Kidney (tissue), 14 donors: ENCODE measurements around the gene PLOD1. TPM values are rescaled to one million over a fixed set of nuclear protein-coding genes. Genes with fewer than 3 reads are reported as not detected.

ENCODE experiments used
- DNase-seq, 5 donors: peaks; one replicate each; pipeline ENCODE4 v3.0.0-alpha.2; 2013 to 2020
- FAIRE-seq: peaks from 2 replicates; lab custom pipeline; 2012; peaks lifted over from hg19 to GRCh38; lab: Jason Lieb, UNC
- H3K27ac ChIP-seq, 2 donors: one replicate each; pipeline ENCODE4 v1.7.0; 2013; ENCODE audit warnings: low read depth in 2 of 2, low read length in 2 of 2, inconsistent platforms in 1 of 2
- H3K27me3 ChIP-seq: one replicate; pipeline ENCODE4 v1.7.1; 2013; ENCODE audit warnings: low read length, inconsistent platforms; ENCODE audit not compliant: control insufficient read depth, insufficient read depth
- H3K36me3 ChIP-seq, 3 donors: one replicate each; pipeline versions ENCODE4 v1.7.0 to v1.7.1; 2013; ENCODE audit warnings: low read length in 3 of 3, control low read depth in 1 of 3, inconsistent platforms in 1 of 3; ENCODE audit not compliant: insufficient read depth in 3 of 3, control insufficient read depth in 2 of 3
- H3K4me1 ChIP-seq, 3 donors: one replicate each; pipeline versions ENCODE4 v1.7.0 to v1.7.1; 2013; ENCODE audit warnings: low read length in 3 of 3, inconsistent platforms in 1 of 3, low read depth in 1 of 3; ENCODE audit not compliant: control insufficient read depth in 2 of 3, insufficient read depth in 2 of 3
- H3K4me3 ChIP-seq, 3 donors: one replicate each; pipeline versions ENCODE4 v1.7.0 to v1.8.1; 2013; ENCODE audit warnings: low read length in 3 of 3, control low read depth in 1 of 3, inconsistent platforms in 1 of 3
- H3K9ac ChIP-seq, 3 donors: one replicate each; pipeline versions ENCODE4 v1.7.0 to v1.7.1; 2013; ENCODE audit warnings: low read length in 3 of 3, control low read depth in 1 of 3, inconsistent platforms in 1 of 3
- H3K9me3 ChIP-seq, 3 donors: one replicate each; pipeline versions ENCODE4 v1.7.0 to v1.7.1; 2013; ENCODE audit warnings: low read length in 3 of 3, control low read depth in 1 of 3, inconsistent platforms in 1 of 3; ENCODE audit not compliant: control insufficient read depth in 2 of 3, insufficient read depth in 1 of 3
- intact Hi-C: fragments of 100-400 bp; cut with DNase I; formaldehyde crosslinking; loops from one replicate; pipeline ENCODE4 v1.11.1; 2022
- polyA plus RNA-seq: library from polyadenylated mRNA; stranded (reverse); fragments of 350-450 nt; fragmentation: Illumina TruSeq; extraction: RNeasy Lipid Tissue Mini Kit (QIAGEN cat#74804); gene quantifications from one replicate; pipeline ENCODE4 v1.2.3, GENCODE V29; 2014; ENCODE audit warnings: low read depth, low replicate concordance; ENCODE audit not compliant: insufficient read depth
- total RNA-seq: library from RNA; stranded (reverse); fragmentation: NEBNext Ultra II Directional; extraction: Animal tissue kit (Norgen Biotek cat#: 25700); gene quantifications from one replicate; pipeline ENCODE4 v1.2.1, GENCODE V29; 2021
- TF ChIP-seq, protein P1 (sequence below): IDR thresholded peaks from 3 replicates; pipeline ENCODE4 v1.5.1; 2012; ENCODE audit warnings: mild to moderate bottlenecking, moderate library complexity, borderline replicate concordance; ENCODE audit not compliant: insufficient read depth; ENCODE audit errors: extremely low read depth
- donor health status: control.
- donor health status: control.
- donor health status: control.
- donor health status: control.
- donor health status: control.
- donor health status: DM: yes; HTN: yes; CAD: no.
- donor health status: Normal renal cell carcinoma (clear cell type).

PLOD1 gene
- total and polyA plus RNA-seq, 2 donors from 2014 or later: 58.8 to 103 TPM

DNA sequence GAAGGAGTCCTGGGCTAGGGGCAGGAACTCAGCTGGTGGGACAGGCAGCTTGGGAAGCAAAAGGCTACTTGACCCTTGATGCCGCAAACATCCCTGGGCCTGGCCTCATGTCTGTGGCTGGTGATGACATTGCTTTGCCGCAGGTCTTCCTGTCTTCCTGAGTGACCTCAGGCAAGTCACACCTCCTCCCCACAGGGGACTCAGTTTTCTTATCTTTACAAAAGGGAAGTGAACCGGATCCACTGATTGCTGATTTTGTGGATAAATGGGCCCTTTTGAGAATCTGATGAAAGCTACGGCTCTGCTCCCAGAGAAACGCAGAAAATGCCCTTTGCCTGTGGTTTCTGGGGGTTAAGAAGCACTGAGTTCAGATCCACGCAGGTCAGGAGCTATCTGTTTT is 20.7 kb downstream of the PLOD1 start:
- FAIRE-seq (no peak), DNase-seq (no peak)
- H3K27me3 ChIP-seq: no peaks in the 10 kb centered on the region
- no peak overlapping the region for H3K9ac ChIP-seq
- H3K27ac ChIP-seq: no peak overlapping the region
- H3K4me1 ChIP-seq: no peaks in the 10 kb centered on the region
- no peak overlapping the region for H3K4me3 ChIP-seq
- H3K36me3 ChIP-seq: peaks cover 0 to 16% (median 11%) of the 10 kb centered on the region in 3 donors
- intact Hi-C loops: no loop called here
- H3K9me3 ChIP-seq: no peaks in the 10 kb centered on the region
- TF ChIP-seq, protein P1, sequence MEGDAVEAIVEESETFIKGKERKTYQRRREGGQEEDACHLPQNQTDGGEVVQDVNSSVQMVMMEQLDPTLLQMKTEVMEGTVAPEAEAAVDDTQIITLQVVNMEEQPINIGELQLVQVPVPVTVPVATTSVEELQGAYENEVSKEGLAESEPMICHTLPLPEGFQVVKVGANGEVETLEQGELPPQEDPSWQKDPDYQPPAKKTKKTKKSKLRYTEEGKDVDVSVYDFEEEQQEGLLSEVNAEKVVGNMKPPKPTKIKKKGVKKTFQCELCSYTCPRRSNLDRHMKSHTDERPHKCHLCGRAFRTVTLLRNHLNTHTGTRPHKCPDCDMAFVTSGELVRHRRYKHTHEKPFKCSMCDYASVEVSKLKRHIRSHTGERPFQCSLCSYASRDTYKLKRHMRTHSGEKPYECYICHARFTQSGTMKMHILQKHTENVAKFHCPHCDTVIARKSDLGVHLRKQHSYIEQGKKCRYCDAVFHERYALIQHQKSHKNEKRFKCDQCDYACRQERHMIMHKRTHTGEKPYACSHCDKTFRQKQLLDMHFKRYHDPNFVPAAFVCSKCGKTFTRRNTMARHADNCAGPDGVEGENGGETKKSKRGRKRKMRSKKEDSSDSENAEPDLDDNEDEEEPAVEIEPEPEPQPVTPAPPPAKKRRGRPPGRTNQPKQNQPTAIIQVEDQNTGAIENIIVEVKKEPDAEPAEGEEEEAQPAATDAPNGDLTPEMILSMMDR: no peak

DNA sequence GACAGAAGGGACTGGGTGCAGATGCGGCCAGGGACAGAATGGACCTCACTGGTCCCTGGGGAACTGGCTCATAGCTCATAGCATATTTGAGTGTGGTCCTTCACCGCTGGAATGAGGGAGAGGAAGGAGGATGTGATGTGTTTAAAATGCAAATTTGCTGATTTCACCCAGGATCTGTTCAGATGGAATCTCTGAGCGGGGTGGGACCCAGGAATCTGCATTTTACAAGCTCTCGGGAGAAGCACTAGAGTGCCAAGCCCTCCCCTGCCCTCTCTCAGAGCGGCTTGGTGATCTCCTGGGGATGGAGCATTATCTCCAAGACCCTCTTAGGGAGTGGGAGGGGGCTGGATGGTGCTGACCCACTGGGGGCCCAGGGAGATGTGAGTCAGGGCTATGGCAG is 22.9 kb downstream of the PLOD1 start:
- H3K4me3 ChIP-seq: no peak overlapping the region
- intact Hi-C loops: no loop called here
- H3K27me3 ChIP-seq: no peaks in the 10 kb centered on the region
- no peaks in the 10 kb centered on the region for H3K9me3 ChIP-seq
- DNase-seq (no peak), FAIRE-seq (no peak)
- H3K4me1 ChIP-seq: peaks cover 0 to 3% (median 0%) of the 10 kb centered on the region in 3 donors
- TF ChIP-seq, protein P1: no peak
- H3K27ac ChIP-seq: no peak overlapping the region
- H3K9ac ChIP-seq: no peak overlapping the region
- peaks cover 0 to 14% (median 11%) of the 10 kb centered on the region in 3 donors for H3K36me3 ChIP-seq

DNA sequence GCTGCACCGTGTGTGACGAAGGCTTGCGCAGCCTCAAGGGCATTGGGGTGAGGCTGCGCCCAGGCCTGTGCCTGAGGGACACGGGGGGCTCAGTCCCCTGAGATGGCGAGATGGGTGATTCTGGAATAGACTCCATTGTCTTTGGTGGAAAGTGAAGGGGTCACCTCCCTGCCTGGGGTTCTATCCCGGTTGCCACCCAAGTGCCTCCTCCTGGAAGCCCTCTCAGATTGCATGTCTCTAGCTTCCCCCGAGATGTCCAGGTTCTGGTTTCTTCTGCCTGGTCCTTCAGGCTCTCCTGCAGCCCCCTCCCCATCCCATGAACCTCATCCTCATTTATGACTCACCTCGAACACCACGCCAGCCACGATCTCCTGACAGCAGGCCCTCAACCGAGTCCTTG is 23.4 kb downstream of the PLOD1 start:
- Histone ChIP-seq H3K4me1 (peaks cover 0 to 3% (median 0%) of the 10 kb centered on the region in 3 donors), H3K27me3 (no peaks in the 10 kb centered on the region), H3K9ac (no peak overlapping the region), H3K9me3 (no peaks in the 10 kb centered on the region), H3K4me3 (no peak overlapping the region), H3K36me3 (peaks cover 0 to 9% (median 8%) of the 10 kb centered on the region in 3 donors), H3K27ac (no peak overlapping the region)
- TF ChIP-seq, protein P1: no peak
- FAIRE-seq (no peak), DNase-seq (no peak)
- intact Hi-C loops: no loop called here

DNA sequence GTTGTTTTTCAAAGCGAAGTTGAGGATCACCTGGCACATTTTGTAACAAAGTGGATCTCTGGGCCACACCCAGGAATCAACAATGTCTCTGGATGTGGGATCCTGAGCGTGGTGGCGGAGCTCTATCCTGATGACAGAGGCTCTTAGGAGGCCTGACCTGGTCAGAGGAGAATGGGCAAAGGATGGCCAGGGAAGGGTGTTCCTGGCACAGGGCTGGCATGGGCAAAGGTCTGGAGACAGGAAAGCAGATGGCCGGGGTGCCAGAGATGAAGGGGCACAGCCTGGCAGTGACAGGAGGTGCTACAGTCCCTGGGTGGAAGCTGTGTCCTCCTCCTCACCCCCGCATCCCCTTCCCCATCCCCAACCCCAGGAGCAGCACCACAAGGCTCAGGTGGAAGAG is 25.8 kb downstream of the PLOD1 start:
- DNase-seq (no peak), FAIRE-seq (no peak)
- peak overlapping the region in 1 of 2 donors; percentile 11 for H3K27ac ChIP-seq
- H3K9ac ChIP-seq: no peak overlapping the region
- peaks cover 0 to 19% (median 16%) of the 10 kb centered on the region in 3 donors for H3K36me3 ChIP-seq
- intact Hi-C loops: no loop called here
- no peaks in the 10 kb centered on the region for H3K9me3 ChIP-seq
- peaks cover 0 to 3% (median 0%) of the 10 kb centered on the region in 3 donors for H3K4me1 ChIP-seq
- H3K4me3 ChIP-seq: no peak overlapping the region
- H3K27me3 ChIP-seq: no peaks in the 10 kb centered on the region
- TF ChIP-seq, protein P1: no peak
